ENCODE results near the gene ZBTB34. TPM values are rescaled to one million over a fixed set of nuclear protein-coding genes. Genes with fewer than 3 reads are reported as not detected.

ZBTB34 gene
- total and polyA plus RNA-seq, 4 donors: 1.1 to 9.5 (median 3.4) TPM

- no peak for DNase-seq (ENCODE audit: low spot score)
- H3K9ac ChIP-seq (ENCODE audit: low read depth in 1 of 2, low read length in 2 of 2): no peak overlapping the region
- no peaks in the 10 kb centered on the region for H3K9me3 ChIP-seq (ENCODE audit: control insufficient read depth in 4 of 4, low read length in 3 of 4)
- peaks cover 0 to 12% (median 2%) of the 10 kb centered on the region in 4 donors for H3K36me3 ChIP-seq (ENCODE audit: control insufficient read depth in 4 of 4, insufficient read depth in 3 of 4, low read depth in 1 of 4, low read length in 3 of 4)
- TF ChIP-seq RAD21 (IDR thresholded peaks at IDR 0.05) (no peak), EGR1 (IDR thresholded peaks at IDR 0.05; ENCODE audit: low read depth in 2 of 2) (no peak), FOXA2 (IDR thresholded peaks at IDR 0.05) (no peak)
- TF ChIP-seq, protein P1, sequence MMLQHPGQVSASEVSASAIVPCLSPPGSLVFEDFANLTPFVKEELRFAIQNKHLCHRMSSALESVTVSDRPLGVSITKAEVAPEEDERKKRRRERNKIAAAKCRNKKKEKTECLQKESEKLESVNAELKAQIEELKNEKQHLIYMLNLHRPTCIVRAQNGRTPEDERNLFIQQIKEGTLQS (IDR thresholded peaks at IDR 0.05): no peak
- peak overlapping the region in 2 of 3 donors; percentile 84 to 91 for H3K4me3 ChIP-seq (ENCODE audit: low read depth in 1 of 3, low read length in 3 of 3)
- WGBS: 11% methylated on average over 3 of the region's 3 CpGs
- H3K27me3 ChIP-seq (ENCODE audit: control insufficient read depth in 4 of 4, insufficient read depth in 4 of 4, low read length in 3 of 4): no peaks in the 10 kb centered on the region
- peaks cover 9 to 32% (median 22%) of the 10 kb centered on the region in 4 donors for H3K4me1 ChIP-seq (ENCODE audit: control insufficient read depth in 4 of 4, insufficient read depth in 4 of 4, low read length in 3 of 4)
- peak overlapping the region in 1 of 2 donors; percentile 74 for H3K27ac ChIP-seq (ENCODE audit: low read depth in 1 of 2, low read length in 2 of 2)
These were observed 1.3 kb downstream of the ZBTB34 start for GRCh38 chr9:126861707-126862103.

- Histone ChIP-seq H3K4me1 (ENCODE audit: control insufficient read depth in 4 of 4, insufficient read depth in 4 of 4, low read length in 3 of 4) (peaks cover 9 to 32% (median 22%) of the 10 kb centered on the region in 4 donors), H3K27ac (ENCODE audit: low read depth in 1 of 2, low read length in 2 of 2) (no peak overlapping the region), H3K4me3 (ENCODE audit: low read depth in 1 of 3, low read length in 3 of 3) (no peak overlapping the region), H3K9ac (ENCODE audit: low read depth in 1 of 2, low read length in 2 of 2) (peak overlapping the region in 1 of 2 donors; percentile 46), H3K36me3 (ENCODE audit: control insufficient read depth in 4 of 4, insufficient read depth in 3 of 4, low read depth in 1 of 4, low read length in 3 of 4) (peaks cover 0 to 12% (median 2%) of the 10 kb centered on the region in 4 donors), H3K9me3 (ENCODE audit: control insufficient read depth in 4 of 4, low read length in 3 of 4) (no peaks in the 10 kb centered on the region), H3K27me3 (ENCODE audit: control insufficient read depth in 4 of 4, insufficient read depth in 4 of 4, low read length in 3 of 4) (no peaks in the 10 kb centered on the region)
- WGBS: 55% methylated on average over 11 of the region's 11 CpGs
- no peak for DNase-seq (ENCODE audit: low spot score)
- TF ChIP-seq, protein P1 (IDR thresholded peaks at IDR 0.05): no peak
- TF ChIP-seq, protein P2, sequence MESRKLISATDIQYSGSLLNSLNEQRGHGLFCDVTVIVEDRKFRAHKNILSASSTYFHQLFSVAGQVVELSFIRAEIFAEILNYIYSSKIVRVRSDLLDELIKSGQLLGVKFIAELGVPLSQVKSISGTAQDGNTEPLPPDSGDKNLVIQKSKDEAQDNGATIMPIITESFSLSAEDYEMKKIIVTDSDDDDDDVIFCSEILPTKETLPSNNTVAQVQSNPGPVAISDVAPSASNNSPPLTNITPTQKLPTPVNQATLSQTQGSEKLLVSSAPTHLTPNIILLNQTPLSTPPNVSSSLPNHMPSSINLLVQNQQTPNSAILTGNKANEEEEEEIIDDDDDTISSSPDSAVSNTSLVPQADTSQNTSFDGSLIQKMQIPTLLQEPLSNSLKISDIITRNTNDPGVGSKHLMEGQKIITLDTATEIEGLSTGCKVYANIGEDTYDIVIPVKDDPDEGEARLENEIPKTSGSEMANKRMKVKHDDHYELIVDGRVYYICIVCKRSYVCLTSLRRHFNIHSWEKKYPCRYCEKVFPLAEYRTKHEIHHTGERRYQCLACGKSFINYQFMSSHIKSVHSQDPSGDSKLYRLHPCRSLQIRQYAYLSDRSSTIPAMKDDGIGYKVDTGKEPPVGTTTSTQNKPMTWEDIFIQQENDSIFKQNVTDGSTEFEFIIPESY (IDR thresholded peaks at IDR 0.05): no peak
- TF ChIP-seq JUND (IDR thresholded peaks at IDR 0.05): no peak
- no peak for TF ChIP-seq CTCF (IDR thresholded peaks at IDR 0.05; ENCODE audit: low read depth, low read length, missing input control)
- TF ChIP-seq, protein P3, sequence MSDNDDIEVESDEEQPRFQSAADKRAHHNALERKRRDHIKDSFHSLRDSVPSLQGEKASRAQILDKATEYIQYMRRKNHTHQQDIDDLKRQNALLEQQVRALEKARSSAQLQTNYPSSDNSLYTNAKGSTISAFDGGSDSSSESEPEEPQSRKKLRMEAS (IDR thresholded peaks at IDR 0.05): no peak
- no peak for TF ChIP-seq HNF4A (conservative IDR thresholded peaks at IDR 0.05)
- no peak for TF ChIP-seq RAD21 (IDR thresholded peaks at IDR 0.05)
- TF ChIP-seq FOXA2 (IDR thresholded peaks at IDR 0.05): no peak
These were observed 1.8 kb downstream of the ZBTB34 start for GRCh38 chr9:126862104-126862761.

- Histone ChIP-seq H3K9ac (ENCODE audit: low read depth in 1 of 2, low read length in 2 of 2) (no peak overlapping the region), H3K9me3 (ENCODE audit: control insufficient read depth in 4 of 4, low read length in 3 of 4) (no peaks in the 10 kb centered on the region), H3K27me3 (ENCODE audit: control insufficient read depth in 4 of 4, insufficient read depth in 4 of 4, low read length in 3 of 4) (no peaks in the 10 kb centered on the region), H3K27ac (ENCODE audit: low read depth in 1 of 2, low read length in 2 of 2) (no peak overlapping the region), H3K36me3 (ENCODE audit: control insufficient read depth in 4 of 4, insufficient read depth in 3 of 4, low read depth in 1 of 4, low read length in 3 of 4) (peaks cover 0 to 16% (median 3%) of the 10 kb centered on the region in 4 donors), H3K4me3 (ENCODE audit: low read depth in 1 of 3, low read length in 3 of 3) (no peak overlapping the region), H3K4me1 (ENCODE audit: control insufficient read depth in 4 of 4, insufficient read depth in 4 of 4, low read length in 3 of 4) (peaks cover 9 to 29% (median 18%) of the 10 kb centered on the region in 4 donors)
- no peak for TF ChIP-seq HNF4G (IDR thresholded peaks at IDR 0.05)
- TF ChIP-seq, protein P3 (IDR thresholded peaks at IDR 0.05): no peak
- TF ChIP-seq CTCF (IDR thresholded peaks at IDR 0.05; ENCODE audit: low read depth, low read length, missing input control): no peak
- no peak for TF ChIP-seq FOXA1 (IDR thresholded peaks at IDR 0.05)
- TF ChIP-seq NR2F2 (IDR thresholded peaks at IDR 0.05): no peak
- no peak for TF ChIP-seq JUND (IDR thresholded peaks at IDR 0.05)
- no peak for TF ChIP-seq RXRA (IDR thresholded peaks at IDR 0.05)
- no peak for TF ChIP-seq GABPA (IDR thresholded peaks at IDR 0.05 in 1 of 2, conservative IDR thresholded peaks at IDR 0.05 in 1 of 2)
- no peak for TF ChIP-seq TAF1 (conservative IDR thresholded peaks at IDR 0.05)
- TF ChIP-seq FOXA2 (IDR thresholded peaks at IDR 0.05): no peak
- no peak for DNase-seq (ENCODE audit: low spot score)
- WGBS: 79% methylated on average over 2 of the region's 2 CpGs
These were observed 4.3 kb downstream of the ZBTB34 start for GRCh38 chr9:126864771-126865170.
